HepG2 (cell line): ENCODE data around the gene FAM43B. TPM values are rescaled to one million over a fixed set of nuclear protein-coding genes. Genes with fewer than 3 reads are reported as not detected.

Experiments used
- ATM ChIP-seq: fragments of 450-650 bp; IDR thresholded peaks from 2 replicates; pipeline ENCODE4 v1.7.1; 2017; ENCODE audit warnings: mild to moderate bottlenecking, borderline replicate concordance
- FOXP1 ChIP-seq, 2 experiments: fragments of 450-650 bp in 1 of 2; IDR thresholded peaks; 2 replicates each; pipeline ENCODE4 v1.6.1; 2017 to 2018; ENCODE audit warnings: antibody characterized with exemption in 1 of 2
- GLMP ChIP-seq: sonication (generic); formaldehyde crosslinking; IDR thresholded peaks from 2 replicates; pipeline ENCODE4 v1.9.0; 2021; ENCODE audit warnings: missing genetic modification reagents, mild to moderate bottlenecking, borderline replicate concordance
- GPBP1L1 ChIP-seq: sonication (generic); formaldehyde crosslinking; IDR thresholded peaks from 2 replicates; pipeline ENCODE4 v1.5.0; 2020; ENCODE audit warnings: mild to moderate bottlenecking, missing genetic modification reagents
- HDAC1 ChIP-seq: sonication (generic); formaldehyde crosslinking; IDR thresholded peaks from 2 replicates; pipeline ENCODE4 v1.5.1; 2020; ENCODE audit warnings: mild to moderate bottlenecking, missing genetic modification reagents
- KMT2A ChIP-seq: sonication (generic); formaldehyde crosslinking; IDR thresholded peaks from 2 replicates; pipeline ENCODE4 v1.4.0; 2020; ENCODE audit warnings: missing genetic modification reagents
- MLXIP ChIP-seq: sonication (generic); formaldehyde crosslinking; IDR thresholded peaks from 2 replicates; pipeline ENCODE4 v1.9.0; 2021; ENCODE audit warnings: missing genetic modification reagents, borderline replicate concordance
- SRF ChIP-seq: IDR thresholded peaks from 2 replicates; pipeline ENCODE4 v1.6.1; 2011; ENCODE audit warnings: mild to moderate bottlenecking, low read depth, low read length, moderate library complexity
- TEAD3 ChIP-seq: optimal IDR thresholded peaks from 2 replicates; pipeline ENCODE3; 2016; ENCODE audit warnings: borderline replicate concordance
- TRIM24 ChIP-seq: sonication (generic); formaldehyde crosslinking; IDR thresholded peaks from 2 replicates; pipeline ENCODE4 v1.8.0; 2022; ENCODE audit warnings: mild to moderate bottlenecking, missing genetic modification reagents
- ZBTB26 ChIP-seq: IDR thresholded peaks from 2 replicates; pipeline ENCODE4 v1.6.1; 2016; ENCODE audit warnings: missing compliant biosample characterization, missing genetic modification reagents, borderline replicate concordance
- ZFP90 ChIP-seq: sonication (generic); formaldehyde crosslinking; IDR thresholded peaks from 2 replicates; pipeline ENCODE4 v1.8.0; 2022; ENCODE audit warnings: missing genetic modification reagents, mild to moderate bottlenecking, inconsistent platforms, borderline replicate concordance
- ZNF253 ChIP-seq: sonication (generic); formaldehyde crosslinking; IDR thresholded peaks from 2 replicates; pipeline ENCODE4 v1.8.0; 2022; ENCODE audit warnings: mild to moderate bottlenecking, missing genetic modification reagents, borderline replicate concordance
- ZNF432 ChIP-seq: sonication (generic); formaldehyde crosslinking; IDR thresholded peaks from 2 replicates; pipeline ENCODE4 v1.5.0; 2020; ENCODE audit warnings: missing genetic modification reagents, mild to moderate bottlenecking, borderline replicate concordance
- ZNF644 ChIP-seq: IDR thresholded peaks from 2 replicates; pipeline ENCODE4 v1.6.1; 2016; ENCODE audit warnings: low read depth
- ZNF781 ChIP-seq: sonication (generic); formaldehyde crosslinking; IDR thresholded peaks from 2 replicates; pipeline ENCODE4 v1.5.1; 2020; ENCODE audit warnings: borderline replicate concordance, mild to moderate bottlenecking, missing genetic modification reagents; ENCODE audit errors: not compliant biosample characterization
- polyA plus RNA-seq, 8 experiments: library from polyadenylated mRNA; depleted of rRNA in 3 of 8; stranded (reverse) in 7 of 8; unstranded in 1 of 8; fragments of >200 nt; fragmentation: Illumina TruSeq in 4 of 8; extraction: Trizol in 4 of 8; gene quantifications; 2 replicates each; pipeline versions ENCODE4 v1.2.1 to v1.2.3, GENCODE V29; 2011 to 2016; ENCODE audit warnings: low read depth in 4 of 8, missing spikeins in 1 of 8, mixed read lengths in 1 of 8; ENCODE audit not compliant: insufficient read depth in 1 of 8
- total RNA-seq, 5 experiments: library from RNA; depleted of rRNA; stranded (reverse); fragments of >200 nt; fragmentation: Illumina TruSeq; extraction: Trizol; gene quantifications; 2 replicates each; pipeline ENCODE4 v1.2.3, GENCODE V29; 2016; ENCODE audit warnings: low read depth in 1 of 5

Gene FAM43B
- total and polyA plus RNA-seq, 2 of the 13 experiments (the other 11 are each of a cell fraction or from before 2014, with no cell fraction given): 0.63 to 3.7 TPM

GRCh38 chr1:20575541-20576336 lies 23.4 kb downstream of the FAM43B start (continued):
- TF ChIP-seq ZFP90 (CRISPR knock-in tag) (no peak), GLMP (CRISPR knock-in tag) (no peak), ZNF253 (CRISPR knock-in tag) (no peak), MLXIP (CRISPR knock-in tag) (no peak), SRF (no peak), ATM (no peak), ZBTB26 (CRISPR knock-in tag) (no peak), TRIM24 (no peak), GPBP1L1 (CRISPR knock-in tag) (no peak), ZNF432 (CRISPR knock-in tag) (no peak), ZNF781 (CRISPR knock-in tag) (no peak), KMT2A (CRISPR knock-in tag) (no peak), FOXP1 (IDR thresholded peaks at IDR 0.05) (no peak), FOXP1 (CRISPR knock-in tag; IDR thresholded peaks at IDR 0.05) (no peak), TEAD3 (no peak), ZNF644 (CRISPR knock-in tag) (no peak), HDAC1 (CRISPR knock-in tag) (no peak)
